ENCODE results near the gene FAM107B. TPM values are rescaled to one million over a fixed set of nuclear protein-coding genes. Genes with fewer than 3 reads are reported as not detected.

The FAM107B gene
- total and polyA plus RNA-seq, 12 donors = 2.6 to 18.5 (median 6.2) TPM

DNA sequence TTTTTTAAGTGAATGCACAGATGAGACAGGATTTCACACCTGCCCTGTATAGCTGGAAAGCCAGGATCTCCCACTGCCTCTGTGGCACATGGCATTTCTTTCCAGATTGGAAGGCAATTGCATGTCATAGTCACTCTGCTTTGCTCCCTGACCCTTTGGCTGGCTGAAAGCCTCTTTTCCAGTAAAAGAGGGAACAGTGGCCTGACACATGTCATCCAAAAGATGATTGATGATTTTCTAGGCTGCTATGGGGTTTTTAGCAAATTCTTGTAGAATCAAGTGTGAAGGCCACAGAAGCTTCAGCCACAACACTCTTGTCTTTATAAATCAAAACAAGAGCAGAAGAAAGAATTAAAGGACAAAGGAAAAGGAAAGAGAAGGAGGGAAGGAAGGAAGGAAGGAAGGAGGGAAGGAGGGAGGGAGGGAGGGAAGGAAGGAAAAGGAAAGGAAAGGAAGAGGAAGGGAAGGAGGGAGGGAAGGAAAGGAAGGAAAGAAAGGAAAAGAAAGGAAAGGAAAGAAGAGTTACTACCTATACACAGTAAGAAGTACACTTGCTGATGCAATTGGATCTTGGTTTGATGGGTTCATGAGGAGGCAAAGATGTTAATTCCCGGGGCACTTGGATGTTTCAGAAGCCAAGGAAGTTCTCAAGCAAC lies 285.0 kb downstream of the FAM107B start:
- no peaks in the 10 kb centered on the region for H3K36me3 ChIP-seq
- H3K4me1 ChIP-seq = no peaks in the 10 kb centered on the region
- H3K27me3 ChIP-seq = peaks cover 0 to 36% (median 20%) of the 10 kb centered on the region in 7 donors
- DNase-seq (no peak), ATAC-seq (no peak)
- intact Hi-C loops (cut with DNase I) = loop anchor here in 2 of 10 donors (10.0 kb wide), 3 partner anchors 335 to 615 kb away; no protein-coding TSS in a partner anchor
- WGBS, 2 donors = 55 to 79% methylated on average over 1 of the region's 1 CpG
- TF ChIP-seq, protein P1, sequence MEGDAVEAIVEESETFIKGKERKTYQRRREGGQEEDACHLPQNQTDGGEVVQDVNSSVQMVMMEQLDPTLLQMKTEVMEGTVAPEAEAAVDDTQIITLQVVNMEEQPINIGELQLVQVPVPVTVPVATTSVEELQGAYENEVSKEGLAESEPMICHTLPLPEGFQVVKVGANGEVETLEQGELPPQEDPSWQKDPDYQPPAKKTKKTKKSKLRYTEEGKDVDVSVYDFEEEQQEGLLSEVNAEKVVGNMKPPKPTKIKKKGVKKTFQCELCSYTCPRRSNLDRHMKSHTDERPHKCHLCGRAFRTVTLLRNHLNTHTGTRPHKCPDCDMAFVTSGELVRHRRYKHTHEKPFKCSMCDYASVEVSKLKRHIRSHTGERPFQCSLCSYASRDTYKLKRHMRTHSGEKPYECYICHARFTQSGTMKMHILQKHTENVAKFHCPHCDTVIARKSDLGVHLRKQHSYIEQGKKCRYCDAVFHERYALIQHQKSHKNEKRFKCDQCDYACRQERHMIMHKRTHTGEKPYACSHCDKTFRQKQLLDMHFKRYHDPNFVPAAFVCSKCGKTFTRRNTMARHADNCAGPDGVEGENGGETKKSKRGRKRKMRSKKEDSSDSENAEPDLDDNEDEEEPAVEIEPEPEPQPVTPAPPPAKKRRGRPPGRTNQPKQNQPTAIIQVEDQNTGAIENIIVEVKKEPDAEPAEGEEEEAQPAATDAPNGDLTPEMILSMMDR (IDR thresholded peaks at IDR 0.05) = no peak
- peaks cover 0 to 16% (median 0%) of the 10 kb centered on the region in 11 donors for H3K9me3 ChIP-seq
- H3K4me3 ChIP-seq = no peak overlapping the region
- H3K27ac ChIP-seq = no peak overlapping the region

DNA sequence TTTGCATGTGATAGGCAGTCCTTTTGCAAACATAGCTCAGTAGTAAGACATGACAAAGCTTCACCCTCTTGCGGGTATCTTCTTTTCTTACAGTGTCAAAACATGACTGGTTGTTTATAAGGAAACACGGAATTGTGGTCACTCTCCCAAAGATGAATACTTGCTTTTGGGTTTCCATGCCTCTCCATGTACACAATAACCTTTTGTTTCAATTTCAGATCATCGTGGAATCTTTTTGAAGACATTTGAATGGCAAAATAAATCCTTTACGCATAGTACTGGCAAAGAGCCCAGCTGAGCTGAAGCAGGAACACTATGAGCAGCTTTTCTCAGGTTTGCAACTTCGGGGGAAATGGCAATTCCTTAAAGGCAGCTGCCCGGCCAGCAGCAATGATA lies 287.2 kb downstream of the FAM107B start:
- peaks cover 0 to 44% (median 29%) of the 10 kb centered on the region in 7 donors for H3K27me3 ChIP-seq
- TF ChIP-seq, protein P1 (IDR thresholded peaks at IDR 0.05) = no peak
- no peak overlapping the region for H3K27ac ChIP-seq
- H3K36me3 ChIP-seq = no peaks in the 10 kb centered on the region
- 49 to 56% methylated on average over 6 of the region's 6 CpGs for WGBS, 2 donors
- no peaks in the 10 kb centered on the region for H3K4me1 ChIP-seq
- DNase-seq = no peak
- no peak overlapping the region for H3K4me3 ChIP-seq
- ATAC-seq = no peak
- H3K9me3 ChIP-seq = peaks cover 0 to 14% (median 0%) of the 10 kb centered on the region in 11 donors
- intact Hi-C loops (cut with DNase I) = no loop called here

DNA sequence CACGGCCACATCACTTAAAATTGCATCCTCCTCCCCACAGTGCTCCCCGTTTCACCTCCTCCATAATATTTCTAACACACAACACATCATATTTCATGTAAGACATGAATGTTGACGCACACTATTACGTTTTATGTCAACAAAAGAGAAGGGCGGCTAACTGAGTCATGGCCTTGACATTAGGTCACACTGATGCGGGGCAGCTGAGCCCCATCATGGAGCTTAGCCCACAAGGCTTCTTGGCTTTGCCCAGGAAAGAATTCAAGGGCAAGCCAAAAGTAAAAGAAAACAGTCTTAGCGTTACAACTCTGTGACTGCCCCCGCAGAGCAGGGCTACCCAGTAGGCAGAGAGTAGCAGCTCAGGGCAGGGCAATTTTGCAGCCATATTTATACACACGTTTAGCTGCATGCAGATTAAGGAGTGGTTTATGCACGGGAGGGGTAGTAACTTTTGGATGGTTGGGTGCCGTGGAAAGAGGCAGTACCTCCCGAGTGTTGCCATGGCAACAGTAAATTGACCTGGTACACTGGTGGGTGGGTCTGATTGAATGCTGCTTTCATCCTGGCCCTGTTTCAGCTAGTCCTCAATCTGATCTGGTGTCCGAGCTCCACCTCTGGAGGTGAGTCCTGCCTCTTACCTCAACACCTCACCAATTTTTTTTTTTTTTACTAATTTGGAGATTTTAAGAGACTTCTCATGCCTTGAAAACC lies 287.8 kb downstream of the FAM107B start:
- peaks cover 0 to 9% (median 0%) of the 10 kb centered on the region in 11 donors for H3K9me3 ChIP-seq
- ATAC-seq = no peak
- H3K27me3 ChIP-seq = peaks cover 0 to 44% (median 29%) of the 10 kb centered on the region in 7 donors
- DNase-seq = no peak
- intact Hi-C loops (cut with DNase I) = no loop called here
- 70 to 72% methylated on average over 13 of the region's 13 CpGs for WGBS, 2 donors
- H3K27ac ChIP-seq = no peak overlapping the region
- no peak overlapping the region for H3K4me3 ChIP-seq
- TF ChIP-seq, protein P1 (IDR thresholded peaks at IDR 0.05) = no peak
- no peaks in the 10 kb centered on the region for H3K4me1 ChIP-seq
- no peaks in the 10 kb centered on the region for H3K36me3 ChIP-seq

DNA sequence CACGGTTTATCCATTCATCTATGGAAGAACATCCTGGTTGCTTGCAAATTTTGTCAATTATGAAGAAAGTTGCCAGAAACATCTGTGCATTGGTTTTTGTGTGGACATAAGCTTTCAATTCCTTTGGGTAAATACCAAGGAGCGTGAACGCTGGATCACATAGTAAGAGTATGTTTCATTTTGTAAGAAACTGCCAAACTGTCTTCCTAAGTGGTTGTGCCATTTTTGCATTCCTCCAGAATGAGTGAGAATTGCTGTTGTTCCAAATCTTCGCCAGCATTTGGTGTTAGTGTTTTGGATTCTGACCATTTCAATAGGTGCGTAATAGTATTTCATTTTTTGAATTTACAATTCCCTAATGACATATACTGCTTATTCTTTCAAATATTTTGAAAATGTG lies 288.7 kb downstream of the FAM107B start:
- H3K36me3 ChIP-seq = no peaks in the 10 kb centered on the region
- no peak overlapping the region for H3K4me3 ChIP-seq
- WGBS, 2 donors = 93 to 94% methylated on average over 5 of the region's 5 CpGs
- TF ChIP-seq, protein P1 (IDR thresholded peaks at IDR 0.05) = no peak
- H3K9me3 ChIP-seq = no peaks in the 10 kb centered on the region
- H3K27me3 ChIP-seq = peaks cover 0 to 44% (median 29%) of the 10 kb centered on the region in 7 donors
- intact Hi-C loops (cut with DNase I) = no loop called here
- DNase-seq (no peak), ATAC-seq (no peak)
- H3K4me1 ChIP-seq = peaks cover 0 to 3% (median 0%) of the 10 kb centered on the region in 9 donors
- no peak overlapping the region for H3K27ac ChIP-seq
